ENCODE results near the gene TLE4. TPM values are rescaled to one million over a fixed set of nuclear protein-coding genes. Genes with fewer than 3 reads are reported as not detected.
A peak's percentile ranks its signal among the peaks of the same experiment; 100 is the strongest.

TLE4 gene
- total RNA-seq: 35.7 TPM
- 5.5 TPM for polyA plus RNA-seq (ENCODE audit: insufficient read depth, low read depth, low replicate concordance)
- long read RNA-seq, donor 1, partial matches to known transcripts: 9 of 9 reads
- long read RNA-seq, donor 1, other reads (novel, unspliced or antisense): 0 of 9 reads
- long read RNA-seq, donor 2, partial matches to known transcripts: 30 of 30 reads
- long read RNA-seq, donor 2, other reads (novel, unspliced or antisense): 0 of 30 reads
- long read RNA-seq, donor 3: 0 reads
- long read RNA-seq, donor 4: 0 reads
- long read RNA-seq, donor 5: 0 reads
- long read RNA-seq, donor 6, partial matches to known transcripts: 0 of 1 reads
- long read RNA-seq, donor 6, other reads (novel, unspliced or antisense): 0 of 1 reads
- long read RNA-seq, donor 7, partial matches to known transcripts: 4 of 6 reads
- long read RNA-seq, donor 7, other reads (novel, unspliced or antisense): 2 of 6 reads
- long read RNA-seq, donor 8, partial matches to known transcripts: 0 of 1 reads
- long read RNA-seq, donor 8, other reads (novel, unspliced or antisense): 0 of 1 reads
- long read RNA-seq, donor 9, partial matches to known transcripts: 0 of 1 reads
- long read RNA-seq, donor 9, other reads (novel, unspliced or antisense): 0 of 1 reads
- long read RNA-seq, donor 10, partial matches to known transcripts: 0 of 2 reads
- long read RNA-seq, donor 10, other reads (novel, unspliced or antisense): 0 of 2 reads

DNA sequence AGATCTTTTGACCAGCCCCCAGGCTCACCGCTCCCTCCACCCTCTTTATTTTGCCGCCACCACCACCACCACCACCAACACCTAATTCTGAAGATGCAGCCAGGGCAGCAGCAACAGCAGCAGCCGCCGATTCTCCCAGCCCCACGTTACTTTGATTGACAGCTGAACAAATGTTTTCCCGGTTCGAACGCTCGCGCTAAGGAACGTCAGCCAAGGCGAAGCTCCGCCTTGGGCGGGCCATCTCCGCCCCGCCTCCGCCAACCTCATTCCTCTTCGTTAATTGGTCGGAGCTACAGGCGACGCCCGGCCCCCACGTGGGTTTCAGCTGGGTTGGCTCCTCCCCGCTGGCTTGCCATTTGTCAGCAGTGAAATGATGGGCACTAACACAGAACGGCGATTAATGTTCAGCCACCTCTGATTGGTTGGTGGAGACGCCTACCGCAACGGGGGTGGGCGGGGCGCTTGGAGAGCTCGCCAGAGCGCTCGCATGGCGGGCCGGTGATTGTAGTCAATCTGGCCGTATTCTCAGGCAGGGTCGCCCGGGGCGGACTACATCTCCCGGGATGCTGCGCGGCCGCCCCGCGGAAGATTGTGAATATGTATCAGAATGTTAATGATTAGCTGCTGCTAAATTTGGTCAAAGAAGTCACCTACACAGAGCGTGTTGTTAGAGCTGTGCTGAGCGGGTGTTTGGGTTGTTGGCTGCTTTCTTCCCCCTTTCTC is at the start of gene TLE4:
Gene TLE4 (plus strand): TSS at position 657 of the 723 bp plus-strand sequence. CDS start 826 bp downstream, outside the sequence.
- H3K27ac ChIP-seq (ENCODE audit: low read depth in 2 of 2, low read length in 2 of 2): peak within 1 kb of the TSS; percentile 75 to 93
- H3K36me3 ChIP-seq (ENCODE audit: control insufficient read depth in 2 of 3, insufficient read depth in 3 of 3, low read length in 3 of 3): no peaks in the 10 kb centered on the region
- intact Hi-C loops (cut with DNase I): no loop called here
- FAIRE-seq (peak; percentile 99), DNase-seq (peak; percentile 100)
- TF ChIP-seq, protein P1, sequence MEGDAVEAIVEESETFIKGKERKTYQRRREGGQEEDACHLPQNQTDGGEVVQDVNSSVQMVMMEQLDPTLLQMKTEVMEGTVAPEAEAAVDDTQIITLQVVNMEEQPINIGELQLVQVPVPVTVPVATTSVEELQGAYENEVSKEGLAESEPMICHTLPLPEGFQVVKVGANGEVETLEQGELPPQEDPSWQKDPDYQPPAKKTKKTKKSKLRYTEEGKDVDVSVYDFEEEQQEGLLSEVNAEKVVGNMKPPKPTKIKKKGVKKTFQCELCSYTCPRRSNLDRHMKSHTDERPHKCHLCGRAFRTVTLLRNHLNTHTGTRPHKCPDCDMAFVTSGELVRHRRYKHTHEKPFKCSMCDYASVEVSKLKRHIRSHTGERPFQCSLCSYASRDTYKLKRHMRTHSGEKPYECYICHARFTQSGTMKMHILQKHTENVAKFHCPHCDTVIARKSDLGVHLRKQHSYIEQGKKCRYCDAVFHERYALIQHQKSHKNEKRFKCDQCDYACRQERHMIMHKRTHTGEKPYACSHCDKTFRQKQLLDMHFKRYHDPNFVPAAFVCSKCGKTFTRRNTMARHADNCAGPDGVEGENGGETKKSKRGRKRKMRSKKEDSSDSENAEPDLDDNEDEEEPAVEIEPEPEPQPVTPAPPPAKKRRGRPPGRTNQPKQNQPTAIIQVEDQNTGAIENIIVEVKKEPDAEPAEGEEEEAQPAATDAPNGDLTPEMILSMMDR (IDR thresholded peaks at IDR 0.05; ENCODE audit: borderline replicate concordance, extremely low read depth, insufficient read depth): no peak
- H3K9me3 ChIP-seq (ENCODE audit: control insufficient read depth in 2 of 3, insufficient read depth in 1 of 3, low read length in 3 of 3): no peaks in the 10 kb centered on the region
- peak within 1 kb of the TSS; percentile 72 to 83 (median 74) for H3K9ac ChIP-seq (ENCODE audit: low read length in 3 of 3)
- H3K4me3 ChIP-seq (ENCODE audit: low read length in 3 of 3): peak within 1 kb of the TSS; percentile 82 to 89 (median 84)
- no peaks in the 10 kb centered on the region for H3K27me3 ChIP-seq (ENCODE audit: control insufficient read depth, insufficient read depth, low read length)
- H3K4me1 ChIP-seq (ENCODE audit: control insufficient read depth in 2 of 3, insufficient read depth in 2 of 3, low read depth in 1 of 3, low read length in 3 of 3): peaks cover 0 to 6% (median 3%) of the 10 kb centered on the region in 3 donors

- Histone ChIP-seq H3K36me3 (ENCODE audit: control insufficient read depth in 2 of 3, insufficient read depth in 3 of 3, low read length in 3 of 3) (no peaks in the 10 kb centered on the region), H3K27me3 (ENCODE audit: control insufficient read depth, insufficient read depth, low read length) (no peaks in the 10 kb centered on the region), H3K9ac (ENCODE audit: low read length in 3 of 3) (no peak overlapping the region), H3K27ac (ENCODE audit: low read depth in 2 of 2, low read length in 2 of 2) (no peak overlapping the region), H3K4me1 (ENCODE audit: control insufficient read depth in 2 of 3, insufficient read depth in 2 of 3, low read depth in 1 of 3, low read length in 3 of 3) (no peaks in the 10 kb centered on the region), H3K4me3 (ENCODE audit: low read length in 3 of 3) (no peak overlapping the region), H3K9me3 (ENCODE audit: control insufficient read depth in 2 of 3, insufficient read depth in 1 of 3, low read length in 3 of 3) (peaks cover 0 to 5% (median 0%) of the 10 kb centered on the region in 3 donors)
- intact Hi-C loops (cut with DNase I): no loop called here
- TF ChIP-seq, protein P1 (IDR thresholded peaks at IDR 0.05; ENCODE audit: borderline replicate concordance, extremely low read depth, insufficient read depth): no peak
- DNase-seq: no peak
- FAIRE-seq: no peak
Observed at GRCh38 chr9:79522793-79523192, 49.0 kb upstream of the TLE4 start.

DNA sequence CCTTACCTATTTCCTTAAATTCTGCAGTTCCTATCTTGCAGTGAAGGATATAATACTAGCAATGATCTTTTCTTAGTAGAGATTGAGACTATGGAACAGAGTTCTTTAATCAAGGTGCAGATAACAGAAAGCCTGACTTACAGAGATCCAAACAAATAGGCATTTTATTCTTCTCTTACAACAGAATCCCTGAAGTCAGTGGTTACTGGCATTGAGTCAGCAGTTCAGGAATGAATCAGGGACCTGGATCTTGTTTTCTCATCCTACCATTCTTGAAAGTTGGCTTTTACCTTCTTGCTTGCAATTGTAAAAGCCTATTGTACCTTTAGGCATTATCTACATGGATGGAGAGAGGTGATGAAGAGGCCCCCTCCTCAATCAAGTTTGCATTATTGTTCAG is 47.5 kb upstream of the TLE4 start:
- Histone ChIP-seq H3K9ac (ENCODE audit: low read length in 3 of 3) (no peak overlapping the region), H3K4me3 (ENCODE audit: low read length in 3 of 3) (no peak overlapping the region), H3K27ac (ENCODE audit: low read depth in 2 of 2, low read length in 2 of 2) (no peak overlapping the region), H3K36me3 (ENCODE audit: control insufficient read depth in 2 of 3, insufficient read depth in 3 of 3, low read length in 3 of 3) (no peaks in the 10 kb centered on the region), H3K9me3 (ENCODE audit: control insufficient read depth in 2 of 3, insufficient read depth in 1 of 3, low read length in 3 of 3) (peaks cover 0 to 5% (median 0%) of the 10 kb centered on the region in 3 donors), H3K4me1 (ENCODE audit: control insufficient read depth in 2 of 3, insufficient read depth in 2 of 3, low read depth in 1 of 3, low read length in 3 of 3) (no peaks in the 10 kb centered on the region), H3K27me3 (ENCODE audit: control insufficient read depth, insufficient read depth, low read length) (no peaks in the 10 kb centered on the region)
- TF ChIP-seq, protein P1 (IDR thresholded peaks at IDR 0.05; ENCODE audit: borderline replicate concordance, extremely low read depth, insufficient read depth): no peak
- intact Hi-C loops (cut with DNase I): no loop called here
- DNase-seq (no peak), FAIRE-seq (no peak)
